ACHN (cell line): ENCODE data around the gene ZMAT3.
"Not testable (repeated sequence)": the region's sequence is repeated elsewhere in the genome, so short reads cannot be mapped to it uniquely, and the experiment has no call there.

Source experiments
- DNase-seq: peaks from one replicate; pipeline ENCODE4 v3.0.0-alpha.2; 2015
- in situ Hi-C: cut with HindIII; loops from 2 replicates; pipeline ENCODE4 v1.10.0; 2017; ENCODE audit warnings: low sequenced_read_pairs, low pct_ligation_motif_present, low pct_unique_long_range_greater_than_20kb

ZMAT3 gene

GRCh38 chr3:179071323-179072099 lies at the start of gene ZMAT3:
TSS of gene ZMAT3 (minus strand) at chr3:179071809. CDS start at chr3:179067752, 4,057 bp downstream.
- in situ Hi-C loops = no loop called here

GRCh38 chr3:179116816-179117215 lies 45.2 kb upstream of the ZMAT3 start:
- DNase-seq = no peak
- in situ Hi-C loops = no loop called here

More at GRCh38 chr3:179071323-179072099, at the start of gene ZMAT3:
- DNase-seq = peak; percentile 79

- in situ Hi-C loops, DNase-seq: not testable (repeated sequence)
Measured at GRCh38 chr3:179115444-179115843, 43.8 kb upstream of the ZMAT3 start.

GRCh38 chr3:179113903-179114302 lies 42.3 kb upstream of the ZMAT3 start:
- in situ Hi-C loops = no loop called here
- DNase-seq = no peak

GRCh38 chr3:179108086-179108485 lies 36.5 kb upstream of the ZMAT3 start:
- no peak for DNase-seq
- in situ Hi-C loops = no loop called here

GRCh38 chr3:179107617-179108016 lies 36.0 kb upstream of the ZMAT3 start:
- no peak for DNase-seq
- in situ Hi-C loops = no loop called here

GRCh38 chr3:179105881-179106280 lies 34.3 kb upstream of the ZMAT3 start:
- DNase-seq = no peak
- in situ Hi-C loops = no loop called here

- in situ Hi-C loops = no loop called here
- DNase-seq = peak; percentile 47
Measured at GRCh38 chr3:179100652-179101051, 29.0 kb upstream of the ZMAT3 start.

- DNase-seq = no peak
- in situ Hi-C loops = no loop called here
Measured at GRCh38 chr3:179098388-179099077, 26.9 kb upstream of the ZMAT3 start.

- in situ Hi-C loops = no loop called here
- no peak for DNase-seq
Measured at GRCh38 chr3:179093807-179094206, 22.2 kb upstream of the ZMAT3 start.

GRCh38 chr3:179091113-179091512 lies 19.5 kb upstream of the ZMAT3 start:
- DNase-seq = no peak
- in situ Hi-C loops = no loop called here

- in situ Hi-C loops = no loop called here
- no peak for DNase-seq
Measured at GRCh38 chr3:179088306-179088705, 16.7 kb upstream of the ZMAT3 start.

- in situ Hi-C loops = no loop called here
- no peak for DNase-seq
Measured at GRCh38 chr3:179083977-179084376, 12.4 kb upstream of the ZMAT3 start.

GRCh38 chr3:179082416-179082815 lies 10.8 kb upstream of the ZMAT3 start:
- in situ Hi-C loops = no loop called here
- DNase-seq = no peak

- in situ Hi-C loops = no loop called here
- DNase-seq = no peak
Measured at GRCh38 chr3:179081885-179082284, 10.3 kb upstream of the ZMAT3 start.

GRCh38 chr3:179079537-179079936 lies 7.9 kb upstream of the ZMAT3 start:
- DNase-seq = no peak
- in situ Hi-C loops = no loop called here

- DNase-seq = no peak
- in situ Hi-C loops = no loop called here
Measured at GRCh38 chr3:179076243-179077027, 4.8 kb upstream of the ZMAT3 start.

GRCh38 chr3:179074656-179075055 lies 3.0 kb upstream of the ZMAT3 start:
- no peak for DNase-seq
- in situ Hi-C loops = no loop called here

- in situ Hi-C loops = no loop called here
- DNase-seq = no peak
Measured at GRCh38 chr3:179073816-179074215, 2.2 kb upstream of the ZMAT3 start.
